Liver (tissue), 9 donors: ENCODE data around the gene SMYD3. TPM values are rescaled to one million over a fixed set of nuclear protein-coding genes. Genes with fewer than 3 reads are reported as not detected.

ENCODE experiments used
- DNase-seq: peaks from one replicate; pipeline ENCODE4 v3.0.0-alpha.2; 2017; ENCODE audit warnings: low spot score
- H3K27ac ChIP-seq, 2 donors: one replicate each; pipeline ENCODE4 v1.7.0; 2013; ENCODE audit warnings: inconsistent platforms in 2 of 2, low read length in 2 of 2, control low read depth in 1 of 2, low read depth in 1 of 2, mild to moderate bottlenecking in 1 of 2
- H3K27me3 ChIP-seq, 4 donors: one replicate each; pipeline versions ENCODE4 v1.6.1 to v1.7.0; 2013; ENCODE audit warnings: low read length in 3 of 4, inconsistent platforms in 1 of 4, mild to moderate bottlenecking in 1 of 4, moderate library complexity in 1 of 4; ENCODE audit not compliant: control insufficient read depth in 4 of 4, insufficient read depth in 4 of 4
- H3K36me3 ChIP-seq, 4 donors: one replicate each; pipeline versions ENCODE4 v1.6.1 to v1.7.0; 2013; ENCODE audit warnings: low read length in 3 of 4, mild to moderate bottlenecking in 3 of 4, low read depth in 1 of 4, moderate library complexity in 1 of 4; ENCODE audit not compliant: control insufficient read depth in 4 of 4, insufficient read depth in 3 of 4
- H3K4me1 ChIP-seq, 4 donors: one replicate each; pipeline versions ENCODE4 v1.6.1 to v1.7.0; 2013; ENCODE audit warnings: low read length in 3 of 4, mild to moderate bottlenecking in 3 of 4, moderate library complexity in 1 of 4; ENCODE audit not compliant: control insufficient read depth in 4 of 4, insufficient read depth in 4 of 4
- H3K4me3 ChIP-seq, 3 donors: one replicate each; pipeline versions ENCODE4 v1.6.1 to v1.7.0; 2013; ENCODE audit warnings: low read length in 3 of 3, control low read depth in 1 of 3, low read depth in 1 of 3, mild to moderate bottlenecking in 1 of 3
- H3K9ac ChIP-seq, 2 donors: one replicate each; pipeline ENCODE4 v1.7.0; 2013; ENCODE audit warnings: low read length in 2 of 2, mild to moderate bottlenecking in 2 of 2, moderate library complexity in 2 of 2, control low read depth in 1 of 2, low read depth in 1 of 2
- H3K9me3 ChIP-seq, 4 donors: one replicate each; pipeline versions ENCODE4 v1.6.1 to v1.7.0; 2013; ENCODE audit warnings: low read length in 3 of 4; ENCODE audit not compliant: control insufficient read depth in 4 of 4
- ATF3 ChIP-seq: IDR thresholded peaks from 2 replicates; pipeline ENCODE4 v1.6.1; 2016; ENCODE audit warnings: antibody characterized with exemption
- CTCF ChIP-seq: fragments of 150-350 bp; IDR thresholded peaks from 2 replicates; pipeline ENCODE4 v1.5.1; 2017; ENCODE audit warnings: improper control_type of control experiment, low read depth, low read length; ENCODE audit not compliant: missing input control
- EGR1 ChIP-seq, 2 donors: IDR thresholded peaks; 2 replicates each; pipeline ENCODE4 v1.6.1; 2016 to 2018; ENCODE audit warnings: antibody characterized with exemption in 2 of 2, low read depth in 2 of 2
- FOXA1 ChIP-seq: IDR thresholded peaks from 2 replicates; pipeline ENCODE4 v1.6.1; 2016; ENCODE audit warnings: antibody characterized with exemption
- FOXA2 ChIP-seq: IDR thresholded peaks from 2 replicates; pipeline ENCODE4 v1.6.1; 2016; ENCODE audit warnings: antibody characterized with exemption
- GABPA ChIP-seq, 2 donors: IDR thresholded peaks in 1 of 2; conservative IDR thresholded peaks in 1 of 2; 2 replicates each; pipeline ENCODE4 v1.6.1; 2016; ENCODE audit warnings: antibody characterized with exemption in 2 of 2, mild to moderate bottlenecking in 1 of 2, moderate library complexity in 1 of 2
- HNF4A ChIP-seq, 2 donors: conservative IDR thresholded peaks; 2 replicates each; pipeline ENCODE4 v1.6.1; 2016; ENCODE audit warnings: antibody characterized with exemption in 2 of 2, mild to moderate bottlenecking in 2 of 2
- HNF4G ChIP-seq: IDR thresholded peaks from 2 replicates; pipeline ENCODE4 v1.6.1; 2016; ENCODE audit warnings: antibody characterized with exemption
- JUND ChIP-seq, 2 donors: IDR thresholded peaks; 2 replicates each; pipeline ENCODE4 v1.6.1; 2016; ENCODE audit warnings: antibody characterized with exemption in 2 of 2
- MAX ChIP-seq: IDR thresholded peaks from 2 replicates; pipeline ENCODE4 v1.6.1; 2016; ENCODE audit warnings: antibody characterized with exemption
- NR2F2 ChIP-seq: IDR thresholded peaks from 2 replicates; pipeline ENCODE4 v1.6.1; 2016; ENCODE audit warnings: antibody characterized with exemption
- RAD21 ChIP-seq, 2 donors: IDR thresholded peaks; 2 replicates each; pipeline ENCODE4 v1.6.1; 2016; ENCODE audit warnings: antibody characterized with exemption in 2 of 2, mild to moderate bottlenecking in 2 of 2
- REST ChIP-seq: IDR thresholded peaks from 2 replicates; pipeline ENCODE4 v1.6.1; 2016; ENCODE audit warnings: antibody characterized with exemption, mild to moderate bottlenecking
- RXRA ChIP-seq, 2 donors: IDR thresholded peaks; 2 replicates each; pipeline ENCODE4 v1.6.1; 2017 to 2018; ENCODE audit warnings: antibody characterized with exemption in 2 of 2, mild to moderate bottlenecking in 1 of 2
- SP1 ChIP-seq: IDR thresholded peaks from 2 replicates; pipeline ENCODE4 v1.6.1; 2018; ENCODE audit warnings: antibody characterized with exemption, mild to moderate bottlenecking
- TAF1 ChIP-seq: conservative IDR thresholded peaks from 2 replicates; pipeline ENCODE4 v1.6.1; 2016; ENCODE audit warnings: antibody characterized with exemption, mild to moderate bottlenecking
- YY1 ChIP-seq: IDR thresholded peaks from 2 replicates; pipeline ENCODE4 v1.6.1; 2016; ENCODE audit warnings: antibody characterized with exemption, mild to moderate bottlenecking
- ZBTB33 ChIP-seq: IDR thresholded peaks from 2 replicates; pipeline ENCODE4 v1.6.1; 2016; ENCODE audit warnings: antibody characterized with exemption
- WGBS: extraction: QIAGEN DNeasy Blood & Tissue Kit; methylation state at CpG from one replicate; pipeline ENCODE4 v1.1.7; 2013; 5-methylcytosine and 5-hydroxymethylcytosine counted together
- polyA plus RNA-seq, 2 donors: library from polyadenylated mRNA; stranded (reverse) in 1 of 2; unstranded in 1 of 2; fragments of 200-250 nt in 1 of 2; fragments of >200 nt in 1 of 2; fragmentation: Nextera tagmentation in 1 of 2; extraction: Ambion mirVana in 1 of 2; gene quantifications; one replicate each; pipeline versions ENCODE4 v1.2.1 to v1.2.3, GENCODE V29; 2013 to 2015
- total RNA-seq, 2 donors: library from RNA; depleted of rRNA; stranded (reverse); fragments of >200 nt; gene quantifications; one replicate each; pipeline ENCODE4 v1.2.3, GENCODE V29; 2014
- donor health status: healthy.
- donor health status: healthy.
- donor health status: healthy.
- donor health status: healthy.
- donor health status: healthy.

SMYD3 gene
- total and polyA plus RNA-seq, 4 donors: 3.1 to 9.1 (median 8.0) TPM

GRCh38 chr1:246213036-246213435, 294.0 kb downstream of the SMYD3 start:
- Histone ChIP-seq H3K27ac (no peak overlapping the region), H3K9me3 (no peaks in the 10 kb centered on the region), H3K4me3 (no peak overlapping the region), H3K36me3 (no peaks in the 10 kb centered on the region), H3K9ac (no peak overlapping the region), H3K4me1 (no peaks in the 10 kb centered on the region), H3K27me3 (no peaks in the 10 kb centered on the region)
- no peak for DNase-seq
- WGBS: 92% methylated on average over 3 of the region's 3 CpGs
- TF ChIP-seq REST: no peak
- no peak for TF ChIP-seq RAD21 (IDR thresholded peaks at IDR 0.05)
- no peak for TF ChIP-seq FOXA1
- no peak for TF ChIP-seq ZBTB33
- TF ChIP-seq YY1: no peak
- no peak for TF ChIP-seq CTCF
- TF ChIP-seq HNF4G: no peak
- TF ChIP-seq SP1: no peak
- no peak for TF ChIP-seq ATF3
- TF ChIP-seq JUND (IDR thresholded peaks at IDR 0.05): no peak
- TF ChIP-seq TAF1: no peak
- TF ChIP-seq EGR1 (IDR thresholded peaks at IDR 0.05; ENCODE audit: low read depth in 2 of 2): no peak
- TF ChIP-seq MAX: no peak
- TF ChIP-seq HNF4A (conservative IDR thresholded peaks at IDR 0.05): no peak
- no peak for TF ChIP-seq GABPA (IDR thresholded peaks at IDR 0.05 in 1 of 2, conservative IDR thresholded peaks at IDR 0.05 in 1 of 2)
- no peak for TF ChIP-seq RXRA (IDR thresholded peaks at IDR 0.05)
- no peak for TF ChIP-seq NR2F2
- no peak for TF ChIP-seq FOXA2

- no peaks in the 10 kb centered on the region for H3K4me1 ChIP-seq
- no peak overlapping the region for H3K9ac ChIP-seq
- H3K27me3 ChIP-seq: no peaks in the 10 kb centered on the region
- DNase-seq: no peak
- no peak overlapping the region for H3K4me3 ChIP-seq
- H3K9me3 ChIP-seq: no peaks in the 10 kb centered on the region
- WGBS: 96% methylated on average over 2 of the region's 2 CpGs
- H3K36me3 ChIP-seq: no peaks in the 10 kb centered on the region
- no peak overlapping the region for H3K27ac ChIP-seq
- no peak for TF ChIP-seq ATF3
- TF ChIP-seq FOXA2: no peak
- TF ChIP-seq HNF4A (conservative IDR thresholded peaks at IDR 0.05): no peak
- TF ChIP-seq JUND (IDR thresholded peaks at IDR 0.05): no peak
- TF ChIP-seq HNF4G: no peak
- no peak for TF ChIP-seq NR2F2
- TF ChIP-seq FOXA1: no peak
- no peak for TF ChIP-seq CTCF
- no peak for TF ChIP-seq EGR1 (IDR thresholded peaks at IDR 0.05; ENCODE audit: low read depth in 2 of 2)
- no peak for TF ChIP-seq REST
Observed at GRCh38 chr1:246212013-246212412, 295.1 kb downstream of the SMYD3 start.
